ENCODE results near the gene PFKFB1.

- TF ChIP-seq ZNF274 (IDR thresholded peaks at IDR 0.05; ENCODE audit: low read depth, low read length) (no peak), YY1 (IDR thresholded peaks at IDR 0.05; ENCODE audit: insufficient read depth, insufficient read length) (no peak)
These were observed 13.7 kb upstream of the PFKFB1 start for GRCh38 chrX:55007656-55008055.

Data from NT2/D1 (cell line).